ENCODE data around the gene KLF6.

KLF6 gene

GRCh38 chr10:3783682-3784432 is 1.2 kb downstream of the KLF6 start:
- Histone ChIP-seq H3K4me1 (ENCODE audit: control insufficient read depth, insufficient read depth, low read depth, low read length) (peaks cover 21% of the 10 kb centered on the region), H2BK120ac (ENCODE audit: low read depth, low read length) (peak overlapping the region; percentile 8), H3K23ac (ENCODE audit: low read length in 2 of 2) (peak overlapping the region in 1 of 2 experiments; percentile 6), H3K27me3 (ENCODE audit: control insufficient read depth in 1 of 2, insufficient read depth in 1 of 2, low read length in 2 of 2) (no peaks in the 10 kb centered on the region), H3K36me3 (ENCODE audit: control insufficient read depth in 1 of 2, insufficient read depth in 2 of 2, low read depth in 1 of 2, low read length in 2 of 2) (peaks cover 29 to 50% of the 10 kb centered on the region in 2 experiments), H2BK5ac (ENCODE audit: low read depth, low read length, poor library complexity, severe bottlenecking) (peak overlapping the region; percentile 90), H3K27ac (ENCODE audit: low read length, poor library complexity, severe bottlenecking) (peak overlapping the region; percentile 88), H3K4ac (ENCODE audit: low read depth in 1 of 2, low read length in 2 of 2) (peak overlapping the region; percentile 57 to 86), H3K9ac (ENCODE audit: low read length) (peak overlapping the region; percentile 100), H3K4me2 (ENCODE audit: low read length, poor library complexity, severe bottlenecking) (peak overlapping the region; percentile 4), H4K91ac (ENCODE audit: low read length) (peak overlapping the region; percentile 55), H3K9me3 (ENCODE audit: control insufficient read depth, low read length) (no peaks in the 10 kb centered on the region), H3K14ac (ENCODE audit: low read length in 2 of 2) (peak overlapping the region; percentile 90 to 93), H2AK5ac (ENCODE audit: low read length, severe bottlenecking) (peak overlapping the region; percentile 33), H3K18ac (ENCODE audit: low read depth in 1 of 2, low read length in 2 of 2) (peak overlapping the region; percentile 70 to 85), H3K79me1 (replicated peaks; ENCODE audit: low read length, poor library complexity, severe bottlenecking) (no peaks in the 10 kb centered on the region), H2BK12ac (ENCODE audit: low read length in 2 of 2) (peak overlapping the region in 1 of 2 experiments; percentile 7), H3K4me3 (ENCODE audit: insufficient read depth in 1 of 2, low read depth in 1 of 2, low read length in 2 of 2) (peak overlapping the region; percentile 67 to 97), H2BK15ac (ENCODE audit: low read depth, poor library complexity, severe bottlenecking) (no peak overlapping the region), H2AFZ (ENCODE audit: low read depth, low read length) (no peak overlapping the region), H4K8ac (ENCODE audit: low read length) (no peak overlapping the region)
- under 1% methylated on average over 18 of the region's 22 CpGs for WGBS
- peak; percentile 70 for DNase-seq

- Histone ChIP-seq H3K79me1 (replicated peaks; ENCODE audit: low read length, poor library complexity, severe bottlenecking) (no peaks in the 10 kb centered on the region), H3K4ac (ENCODE audit: low read depth in 1 of 2, low read length in 2 of 2) (peak overlapping the region in 1 of 2 experiments; percentile 86), H3K14ac (ENCODE audit: low read length in 2 of 2) (peak overlapping the region in 1 of 2 experiments; percentile 97), H3K9ac (ENCODE audit: low read length) (peak overlapping the region; percentile 100), H2BK15ac (ENCODE audit: low read depth, poor library complexity, severe bottlenecking) (no peak overlapping the region), H3K18ac (ENCODE audit: low read depth in 1 of 2, low read length in 2 of 2) (peak overlapping the region; percentile 85 to 98), H2BK12ac (ENCODE audit: low read length in 2 of 2) (peak overlapping the region in 1 of 2 experiments; percentile 86), H3K27ac (ENCODE audit: low read length, poor library complexity, severe bottlenecking) (peak overlapping the region; percentile 88), H4K8ac (ENCODE audit: low read length) (peak overlapping the region; percentile 5), H3K4me2 (ENCODE audit: low read length, poor library complexity, severe bottlenecking) (peak overlapping the region; percentile 87), H2BK5ac (ENCODE audit: low read depth, low read length, poor library complexity, severe bottlenecking) (peak overlapping the region; percentile 90), H3K9me3 (ENCODE audit: control insufficient read depth, low read length) (no peaks in the 10 kb centered on the region), H2AK5ac (ENCODE audit: low read length, severe bottlenecking) (peak overlapping the region; percentile 5), H2AFZ (ENCODE audit: low read depth, low read length) (no peak overlapping the region), H3K23ac (ENCODE audit: low read length in 2 of 2) (peak overlapping the region in 1 of 2 experiments; percentile 78), H2BK120ac (ENCODE audit: low read depth, low read length) (peak overlapping the region; percentile 8), H4K91ac (ENCODE audit: low read length) (peak overlapping the region; percentile 53), H3K27me3 (ENCODE audit: control insufficient read depth in 1 of 2, insufficient read depth in 1 of 2, low read length in 2 of 2) (no peaks in the 10 kb centered on the region), H3K36me3 (ENCODE audit: control insufficient read depth in 1 of 2, insufficient read depth in 2 of 2, low read depth in 1 of 2, low read length in 2 of 2) (peaks cover 29 to 56% of the 10 kb centered on the region in 2 experiments), H3K4me1 (ENCODE audit: control insufficient read depth, insufficient read depth, low read depth, low read length) (peaks cover 22% of the 10 kb centered on the region), H3K4me3 (ENCODE audit: insufficient read depth in 1 of 2, low read depth in 1 of 2, low read length in 2 of 2) (peak overlapping the region; percentile 67 to 97)
- 0% methylated on average over 8 of the region's 12 CpGs for WGBS
- DNase-seq, result peak; percentile 76
Measured at GRCh38 chr10:3783316-3783681, 1.7 kb downstream of the KLF6 start.

GRCh38 chr10:3782451-3783315 is 2.3 kb downstream of the KLF6 start:
- Histone ChIP-seq H3K9ac (ENCODE audit: low read length) (peak overlapping the region; percentile 100), H2AK5ac (ENCODE audit: low read length, severe bottlenecking) (peak overlapping the region; percentile 5), H3K36me3 (ENCODE audit: control insufficient read depth in 1 of 2, insufficient read depth in 2 of 2, low read depth in 1 of 2, low read length in 2 of 2) (peaks cover 29 to 62% of the 10 kb centered on the region in 2 experiments), H2BK12ac (ENCODE audit: low read length in 2 of 2) (peak overlapping the region in 1 of 2 experiments; percentile 33), H3K4me3 (ENCODE audit: insufficient read depth in 1 of 2, low read depth in 1 of 2, low read length in 2 of 2) (peak overlapping the region; percentile 69 to 97), H2BK15ac (ENCODE audit: low read depth, poor library complexity, severe bottlenecking) (no peak overlapping the region), H3K4me2 (ENCODE audit: low read length, poor library complexity, severe bottlenecking) (peak overlapping the region; percentile 87), H3K18ac (ENCODE audit: low read depth in 1 of 2, low read length in 2 of 2) (peak overlapping the region; percentile 72 to 91), H3K4ac (ENCODE audit: low read depth in 1 of 2, low read length in 2 of 2) (peak overlapping the region; percentile 3 to 86), H3K9me3 (ENCODE audit: control insufficient read depth, low read length) (no peaks in the 10 kb centered on the region), H2AFZ (ENCODE audit: low read depth, low read length) (no peak overlapping the region), H3K27ac (ENCODE audit: low read length, poor library complexity, severe bottlenecking) (peak overlapping the region; percentile 88), H3K23ac (ENCODE audit: low read length in 2 of 2) (no peak overlapping the region), H3K4me1 (ENCODE audit: control insufficient read depth, insufficient read depth, low read depth, low read length) (peaks cover 24% of the 10 kb centered on the region), H2BK120ac (ENCODE audit: low read depth, low read length) (no peak overlapping the region), H3K79me1 (replicated peaks; ENCODE audit: low read length, poor library complexity, severe bottlenecking) (no peaks in the 10 kb centered on the region), H3K27me3 (ENCODE audit: control insufficient read depth in 1 of 2, insufficient read depth in 1 of 2, low read length in 2 of 2) (no peaks in the 10 kb centered on the region), H4K91ac (ENCODE audit: low read length) (peak overlapping the region; percentile 60), H4K8ac (ENCODE audit: low read length) (peak overlapping the region; percentile 68), H2BK5ac (ENCODE audit: low read depth, low read length, poor library complexity, severe bottlenecking) (peak overlapping the region; percentile 90), H3K14ac (ENCODE audit: low read length in 2 of 2) (peak overlapping the region; percentile 63 to 71)
- peak; percentile 93 for DNase-seq
- under 1% methylated on average over 11 of the region's 13 CpGs for WGBS

- Histone ChIP-seq H3K4me3 (ENCODE audit: insufficient read depth in 1 of 2, low read depth in 1 of 2, low read length in 2 of 2) (peak overlapping the region; percentile 64 to 97), H2BK12ac (ENCODE audit: low read length in 2 of 2) (peak overlapping the region in 1 of 2 experiments; percentile 21), H3K36me3 (ENCODE audit: control insufficient read depth in 1 of 2, insufficient read depth in 2 of 2, low read depth in 1 of 2, low read length in 2 of 2) (peaks cover 29 to 67% of the 10 kb centered on the region in 2 experiments), H3K27me3 (ENCODE audit: control insufficient read depth in 1 of 2, insufficient read depth in 1 of 2, low read length in 2 of 2) (no peaks in the 10 kb centered on the region), H3K9ac (ENCODE audit: low read length) (peak overlapping the region; percentile 100), H3K9me3 (ENCODE audit: control insufficient read depth, low read length) (no peaks in the 10 kb centered on the region), H4K91ac (ENCODE audit: low read length) (no peak overlapping the region), H3K14ac (ENCODE audit: low read length in 2 of 2) (peak overlapping the region in 1 of 2 experiments; percentile 67), H3K79me1 (replicated peaks; ENCODE audit: low read length, poor library complexity, severe bottlenecking) (no peaks in the 10 kb centered on the region), H3K4ac (ENCODE audit: low read depth in 1 of 2, low read length in 2 of 2) (peak overlapping the region; percentile 1 to 24), H2BK15ac (ENCODE audit: low read depth, poor library complexity, severe bottlenecking) (no peak overlapping the region), H2AK5ac (ENCODE audit: low read length, severe bottlenecking) (peak overlapping the region; percentile 63), H2BK120ac (ENCODE audit: low read depth, low read length) (no peak overlapping the region), H3K23ac (ENCODE audit: low read length in 2 of 2) (no peak overlapping the region), H3K27ac (ENCODE audit: low read length, poor library complexity, severe bottlenecking) (peak overlapping the region; percentile 88), H3K4me2 (ENCODE audit: low read length, poor library complexity, severe bottlenecking) (peak overlapping the region; percentile 87), H3K4me1 (ENCODE audit: control insufficient read depth, insufficient read depth, low read depth, low read length) (peaks cover 25% of the 10 kb centered on the region), H3K18ac (ENCODE audit: low read depth in 1 of 2, low read length in 2 of 2) (peak overlapping the region; percentile 28 to 91), H2BK5ac (ENCODE audit: low read depth, low read length, poor library complexity, severe bottlenecking) (no peak overlapping the region), H4K8ac (ENCODE audit: low read length) (no peak overlapping the region), H2AFZ (ENCODE audit: low read depth, low read length) (no peak overlapping the region)
- DNase-seq, result no peak
- WGBS, result 21% methylated on average over 8 of the region's 8 CpGs
Measured at GRCh38 chr10:3782146-3782450, 2.9 kb downstream of the KLF6 start.

All from mesenchymal stem cell (in vitro differentiated cells and primary cell).